HepG2 (cell line): ENCODE data around the gene STIM1. TPM values are rescaled to one million over a fixed set of nuclear protein-coding genes. Genes with fewer than 3 reads are reported as not detected.

Experiments used
- DR1 ChIP-seq: sonication (generic); formaldehyde crosslinking; IDR thresholded peaks from 2 replicates; pipeline ENCODE4 v1.8.0; 2021; ENCODE audit warnings: mild to moderate bottlenecking, missing genetic modification reagents, inconsistent platforms
- HNF4A ChIP-seq: sonication (generic); formaldehyde crosslinking; IDR thresholded peaks from 2 replicates; pipeline ENCODE4 v1.4.0; 2020; ENCODE audit warnings: missing genetic modification reagents
- ISX ChIP-seq: sonication (generic); formaldehyde crosslinking; conservative IDR thresholded peaks from 2 replicates; pipeline ENCODE4 v1.5.0; 2020; ENCODE audit warnings: missing genetic modification reagents
- KDM4B ChIP-seq: sonication (generic); formaldehyde crosslinking; IDR thresholded peaks from 2 replicates; pipeline ENCODE4 v1.4.0; 2020; ENCODE audit warnings: missing genetic modification reagents
- TSC22D2 ChIP-seq: sonication (generic); formaldehyde crosslinking; IDR thresholded peaks from 2 replicates; pipeline ENCODE4 v1.5.1; 2020; ENCODE audit warnings: missing genetic modification reagents, mild to moderate bottlenecking, borderline replicate concordance
- ZNF124 ChIP-seq: sonication (generic); formaldehyde crosslinking; IDR thresholded peaks from 2 replicates; pipeline ENCODE4 v1.4.0; 2020; ENCODE audit warnings: missing genetic modification reagents
- ZNF484 ChIP-seq: sonication (generic); formaldehyde crosslinking; IDR thresholded peaks from 2 replicates; pipeline ENCODE4 v1.5.1; 2020; ENCODE audit warnings: mild to moderate bottlenecking, low read depth, missing genetic modification reagents, borderline replicate concordance
- ZNF746 ChIP-seq: sonication (generic); formaldehyde crosslinking; IDR thresholded peaks from 2 replicates; pipeline ENCODE4 v1.8.0; 2022; ENCODE audit warnings: mild to moderate bottlenecking, missing genetic modification reagents
- ZNF768 ChIP-seq: sonication (generic); formaldehyde crosslinking; IDR thresholded peaks from 2 replicates; pipeline ENCODE4 v1.4.0; 2020; ENCODE audit warnings: missing genetic modification reagents
- polyA plus RNA-seq, 8 experiments: library from polyadenylated mRNA; depleted of rRNA in 3 of 8; stranded (reverse) in 7 of 8; unstranded in 1 of 8; fragments of >200 nt; fragmentation: Illumina TruSeq in 4 of 8; extraction: Trizol in 4 of 8; gene quantifications; 2 replicates each; pipeline versions ENCODE4 v1.2.1 to v1.2.3, GENCODE V29; 2011 to 2016; ENCODE audit warnings: low read depth in 4 of 8, missing spikeins in 1 of 8, mixed read lengths in 1 of 8; ENCODE audit not compliant: insufficient read depth in 1 of 8
- total RNA-seq, 5 experiments: library from RNA; depleted of rRNA; stranded (reverse); fragments of >200 nt; fragmentation: Illumina TruSeq; extraction: Trizol; gene quantifications; 2 replicates each; pipeline ENCODE4 v1.2.3, GENCODE V29; 2016; ENCODE audit warnings: low read depth in 1 of 5
- TF ChIP-seq, protein P1 (sequence below): IDR thresholded peaks from 2 replicates; pipeline ENCODE4 v1.6.1; 2012; ENCODE audit warnings: low read length, improper control_type of control experiment
- TF ChIP-seq, protein P2 (sequence below): IDR thresholded peaks from 2 replicates; pipeline ENCODE4 v1.6.1; 2012; ENCODE audit warnings: low read depth, low read length, improper control_type of control experiment
- TF ChIP-seq, protein P3 (sequence below): sonication (generic); formaldehyde crosslinking; IDR thresholded peaks from 2 replicates; pipeline ENCODE4 v1.4.0; 2020; ENCODE audit warnings: missing genetic modification reagents

STIM1 gene
- total and polyA plus RNA-seq, 2 of the 13 experiments (the other 11 are each of a cell fraction or from before 2014, with no cell fraction given): 19.2 to 28.5 TPM

DNA sequence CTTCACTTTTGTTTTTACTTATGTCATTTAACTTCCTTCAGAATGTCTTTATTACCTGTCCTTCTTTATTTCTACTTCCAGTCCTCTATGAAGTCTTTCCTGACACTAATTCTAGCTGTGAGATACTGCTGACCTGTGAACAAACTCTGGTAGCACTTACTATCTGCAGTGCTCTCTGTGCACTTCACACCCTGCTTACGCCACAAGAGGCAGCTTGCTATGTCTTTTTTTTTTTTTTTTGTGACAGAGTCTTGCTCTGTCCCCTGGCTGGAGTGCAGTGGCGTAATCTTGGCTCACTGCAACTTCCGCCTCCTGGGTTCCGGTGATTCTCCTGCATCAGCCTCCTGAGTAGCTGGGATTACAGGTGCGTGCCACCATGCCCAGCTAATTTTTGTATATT lies 10.7 kb downstream of the STIM1 start (continued):
- TF ChIP-seq ISX (CRISPR knock-in tag) (no peak), ZNF124 (CRISPR knock-in tag) (no peak), KDM4B (no peak), DR1 (CRISPR knock-in tag) (no peak), ZNF746 (CRISPR knock-in tag) (no peak), TSC22D2 (CRISPR knock-in tag) (no peak), ZNF484 (no peak), HNF4A (CRISPR knock-in tag) (peak; percentile 62), ZNF768 (CRISPR knock-in tag) (no peak)
- TF ChIP-seq, protein P1, sequence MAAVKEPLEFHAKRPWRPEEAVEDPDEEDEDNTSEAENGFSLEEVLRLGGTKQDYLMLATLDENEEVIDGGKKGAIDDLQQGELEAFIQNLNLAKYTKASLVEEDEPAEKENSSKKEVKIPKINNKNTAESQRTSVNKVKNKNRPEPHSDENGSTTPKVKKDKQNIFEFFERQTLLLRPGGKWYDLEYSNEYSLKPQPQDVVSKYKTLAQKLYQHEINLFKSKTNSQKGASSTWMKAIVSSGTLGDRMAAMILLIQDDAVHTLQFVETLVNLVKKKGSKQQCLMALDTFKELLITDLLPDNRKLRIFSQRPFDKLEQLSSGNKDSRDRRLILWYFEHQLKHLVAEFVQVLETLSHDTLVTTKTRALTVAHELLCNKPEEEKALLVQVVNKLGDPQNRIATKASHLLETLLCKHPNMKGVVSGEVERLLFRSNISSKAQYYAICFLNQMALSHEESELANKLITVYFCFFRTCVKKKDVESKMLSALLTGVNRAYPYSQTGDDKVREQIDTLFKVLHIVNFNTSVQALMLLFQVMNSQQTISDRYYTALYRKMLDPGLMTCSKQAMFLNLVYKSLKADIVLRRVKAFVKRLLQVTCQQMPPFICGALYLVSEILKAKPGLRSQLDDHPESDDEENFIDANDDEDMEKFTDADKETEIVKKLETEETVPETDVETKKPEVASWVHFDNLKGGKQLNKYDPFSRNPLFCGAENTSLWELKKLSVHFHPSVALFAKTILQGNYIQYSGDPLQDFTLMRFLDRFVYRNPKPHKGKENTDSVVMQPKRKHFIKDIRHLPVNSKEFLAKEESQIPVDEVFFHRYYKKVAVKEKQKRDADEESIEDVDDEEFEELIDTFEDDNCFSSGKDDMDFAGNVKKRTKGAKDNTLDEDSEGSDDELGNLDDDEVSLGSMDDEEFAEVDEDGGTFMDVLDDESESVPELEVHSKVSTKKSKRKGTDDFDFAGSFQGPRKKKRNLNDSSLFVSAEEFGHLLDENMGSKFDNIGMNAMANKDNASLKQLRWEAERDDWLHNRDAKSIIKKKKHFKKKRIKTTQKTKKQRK: no peak
- TF ChIP-seq, protein P2, sequence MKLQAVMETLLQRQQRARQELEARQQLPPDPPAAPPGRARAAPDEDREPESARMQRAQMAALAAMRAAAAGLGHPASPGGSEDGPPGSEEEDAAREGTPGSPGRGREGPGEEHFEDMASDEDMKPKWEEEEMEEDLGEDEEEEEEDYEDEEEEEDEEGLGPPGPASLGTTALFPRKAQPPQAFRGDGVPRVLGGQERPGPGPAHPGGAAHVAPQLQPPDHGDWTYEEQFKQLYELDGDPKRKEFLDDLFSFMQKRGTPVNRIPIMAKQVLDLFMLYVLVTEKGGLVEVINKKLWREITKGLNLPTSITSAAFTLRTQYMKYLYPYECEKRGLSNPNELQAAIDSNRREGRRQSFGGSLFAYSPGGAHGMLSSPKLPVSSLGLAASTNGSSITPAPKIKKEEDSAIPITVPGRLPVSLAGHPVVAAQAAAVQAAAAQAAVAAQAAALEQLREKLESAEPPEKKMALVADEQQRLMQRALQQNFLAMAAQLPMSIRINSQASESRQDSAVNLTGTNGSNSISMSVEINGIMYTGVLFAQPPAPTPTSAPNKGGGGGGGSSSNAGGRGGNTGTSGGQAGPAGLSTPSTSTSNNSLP: no peak
- TF ChIP-seq, protein P3, sequence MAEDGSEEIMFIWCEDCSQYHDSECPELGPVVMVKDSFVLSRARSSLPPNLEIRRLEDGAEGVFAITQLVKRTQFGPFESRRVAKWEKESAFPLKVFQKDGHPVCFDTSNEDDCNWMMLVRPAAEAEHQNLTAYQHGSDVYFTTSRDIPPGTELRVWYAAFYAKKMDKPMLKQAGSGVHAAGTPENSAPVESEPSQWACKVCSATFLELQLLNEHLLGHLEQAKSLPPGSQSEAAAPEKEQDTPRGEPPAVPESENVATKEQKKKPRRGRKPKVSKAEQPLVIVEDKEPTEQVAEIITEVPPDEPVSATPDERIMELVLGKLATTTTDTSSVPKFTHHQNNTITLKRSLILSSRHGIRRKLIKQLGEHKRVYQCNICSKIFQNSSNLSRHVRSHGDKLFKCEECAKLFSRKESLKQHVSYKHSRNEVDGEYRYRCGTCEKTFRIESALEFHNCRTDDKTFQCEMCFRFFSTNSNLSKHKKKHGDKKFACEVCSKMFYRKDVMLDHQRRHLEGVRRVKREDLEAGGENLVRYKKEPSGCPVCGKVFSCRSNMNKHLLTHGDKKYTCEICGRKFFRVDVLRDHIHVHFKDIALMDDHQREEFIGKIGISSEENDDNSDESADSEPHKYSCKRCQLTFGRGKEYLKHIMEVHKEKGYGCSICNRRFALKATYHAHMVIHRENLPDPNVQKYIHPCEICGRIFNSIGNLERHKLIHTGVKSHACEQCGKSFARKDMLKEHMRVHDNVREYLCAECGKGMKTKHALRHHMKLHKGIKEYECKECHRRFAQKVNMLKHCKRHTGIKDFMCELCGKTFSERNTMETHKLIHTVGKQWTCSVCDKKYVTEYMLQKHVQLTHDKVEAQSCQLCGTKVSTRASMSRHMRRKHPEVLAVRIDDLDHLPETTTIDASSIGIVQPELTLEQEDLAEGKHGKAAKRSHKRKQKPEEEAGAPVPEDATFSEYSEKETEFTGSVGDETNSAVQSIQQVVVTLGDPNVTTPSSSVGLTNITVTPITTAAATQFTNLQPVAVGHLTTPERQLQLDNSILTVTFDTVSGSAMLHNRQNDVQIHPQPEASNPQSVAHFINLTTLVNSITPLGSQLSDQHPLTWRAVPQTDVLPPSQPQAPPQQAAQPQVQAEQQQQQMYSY (CRISPR knock-in tag): no peak
- TF ChIP-seq, all 625 proteins: peak for 74
